Stimulated activated CD4-positive, alpha-beta T cell treated with anti-CD3 and anti-CD28 coated beads, TNF-alpha, amount 100 ng/mL, for 48 hours (primary cell): ENCODE measurements around the gene CACNA2D3.

Experiments
- DNase-seq, 3 donors: peaks; one replicate each; pipeline ENCODE4 v3.0.0-alpha.2; 2020; ENCODE audit warnings: low read depth in 3 of 3

The CACNA2D3 gene

DNA sequence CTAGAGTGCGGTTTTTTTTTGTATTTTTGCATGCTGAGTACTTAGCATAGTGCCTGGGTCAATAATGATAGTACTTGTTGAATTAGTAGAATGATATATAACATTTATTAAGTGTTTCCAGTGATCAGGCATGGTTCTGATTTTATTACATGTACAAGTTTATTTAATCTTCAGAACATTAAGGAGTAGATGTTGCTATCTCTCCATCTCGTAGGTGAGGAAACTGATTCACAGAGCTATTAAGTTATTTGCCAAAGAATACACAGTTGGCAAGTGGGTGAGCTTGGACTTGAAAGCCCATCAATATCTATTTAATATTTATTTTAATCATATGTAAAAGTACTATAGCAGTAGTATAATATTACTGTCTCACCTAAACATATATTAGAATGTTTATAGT lies 219.5 kb downstream of the CACNA2D3 start:
- DNase-seq, result no peak

GRCh38 chr3:54342676-54343075 lies 220.3 kb downstream of the CACNA2D3 start:
- DNase-seq, result no peak

DNA sequence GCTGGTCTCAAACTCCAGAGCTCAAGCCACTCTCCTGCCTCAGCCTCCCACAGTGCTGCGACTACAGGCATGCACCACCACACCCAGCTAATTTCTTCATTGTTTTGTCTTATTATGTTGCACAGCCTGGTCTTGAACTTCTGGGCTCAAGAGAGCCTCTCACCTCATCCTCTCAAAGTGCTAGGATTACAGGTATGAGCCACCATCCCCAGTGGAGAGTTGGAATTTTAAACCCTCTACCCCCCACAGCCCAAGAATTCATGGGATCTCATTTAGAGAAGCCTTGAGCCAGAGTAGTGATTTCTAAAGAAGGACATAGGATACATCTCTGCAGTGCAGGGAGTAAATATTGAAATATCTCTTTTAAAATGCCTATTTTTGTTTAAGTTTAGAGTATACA lies 221.1 kb downstream of the CACNA2D3 start:
- DNase-seq, result no peak

DNA sequence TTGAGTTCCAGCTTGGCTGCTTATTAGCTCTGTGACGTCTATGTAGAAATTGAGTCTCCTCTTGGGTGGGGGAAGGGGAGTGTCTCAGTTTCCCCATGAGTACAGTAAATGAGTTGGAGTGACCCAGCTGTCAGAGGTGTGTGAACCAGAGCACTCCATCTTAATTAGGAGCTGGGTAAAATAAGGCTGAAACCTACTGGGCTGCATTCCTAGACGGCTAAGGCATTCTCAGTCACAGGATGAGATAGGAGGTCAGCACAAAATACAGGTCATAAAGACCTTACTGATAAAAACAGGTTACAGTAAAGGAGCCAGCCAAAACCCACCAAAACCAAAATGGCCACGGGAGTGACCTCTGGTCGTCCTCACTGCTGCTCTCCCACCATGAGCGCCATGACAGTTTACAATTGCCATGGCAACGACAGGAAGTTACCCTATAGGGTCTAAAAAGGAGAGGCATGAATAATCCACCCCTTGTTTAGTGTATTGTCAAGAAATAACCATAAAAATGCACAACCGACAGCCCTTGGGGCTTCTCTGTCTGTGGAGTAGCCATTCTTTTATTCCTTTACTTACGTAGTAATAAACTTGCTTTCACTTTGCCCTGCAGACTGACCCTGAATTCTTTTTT lies 222.4 kb downstream of the CACNA2D3 start:
- DNase-seq, result no peak

- DNase-seq, result no peak
These were observed 223.6 kb downstream of the CACNA2D3 start for GRCh38 chr3:54345847-54346375.

DNA sequence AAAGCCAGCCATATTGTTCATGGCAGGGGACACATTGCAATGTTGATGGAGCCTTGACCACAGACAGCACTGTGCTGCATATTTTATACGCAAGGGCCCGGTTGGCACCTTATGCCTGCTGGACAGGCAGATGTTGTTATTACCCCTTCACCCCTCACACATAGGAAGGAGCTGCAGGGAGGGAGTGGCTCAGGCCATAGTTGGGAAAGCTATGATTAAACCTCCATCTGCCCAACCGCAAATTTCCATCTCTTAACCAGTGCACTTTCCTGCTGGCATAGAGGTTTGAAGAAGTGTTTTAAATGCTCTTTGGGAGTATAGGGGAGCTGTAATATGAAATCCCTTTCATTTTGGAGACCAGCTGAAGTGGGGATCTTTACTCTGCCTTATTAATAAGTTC lies 224.7 kb downstream of the CACNA2D3 start:
- no peak for DNase-seq

- DNase-seq, result no peak
These were observed 225.6 kb downstream of the CACNA2D3 start for GRCh38 chr3:54347933-54348332.

- no peak for DNase-seq
These were observed 226.9 kb downstream of the CACNA2D3 start for GRCh38 chr3:54349231-54349652.

DNA sequence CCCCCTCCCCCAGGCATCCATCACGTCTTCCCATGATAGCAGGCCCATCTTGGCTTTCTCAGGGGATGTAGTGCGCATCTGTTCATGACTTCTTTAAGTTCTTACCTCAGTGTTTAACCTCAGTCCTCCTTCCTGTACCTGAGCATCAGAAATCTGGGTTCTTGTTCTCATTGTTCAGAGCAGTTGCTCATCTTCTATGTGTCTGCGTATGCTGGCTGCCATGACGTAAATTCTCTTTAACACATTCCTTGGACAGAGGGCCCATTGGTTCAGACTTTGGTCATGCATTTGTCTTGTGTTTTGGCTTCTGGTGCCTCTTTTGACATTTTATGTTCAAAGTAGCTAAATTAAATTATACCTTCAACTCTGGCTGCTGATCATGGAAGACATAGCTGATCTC lies 227.3 kb downstream of the CACNA2D3 start:
- DNase-seq, result no peak

- no peak for DNase-seq
These were observed 231.2 kb downstream of the CACNA2D3 start for GRCh38 chr3:54353546-54353945.

GRCh38 chr3:54353946-54354345 lies 231.6 kb downstream of the CACNA2D3 start:
- DNase-seq, result no peak

DNA sequence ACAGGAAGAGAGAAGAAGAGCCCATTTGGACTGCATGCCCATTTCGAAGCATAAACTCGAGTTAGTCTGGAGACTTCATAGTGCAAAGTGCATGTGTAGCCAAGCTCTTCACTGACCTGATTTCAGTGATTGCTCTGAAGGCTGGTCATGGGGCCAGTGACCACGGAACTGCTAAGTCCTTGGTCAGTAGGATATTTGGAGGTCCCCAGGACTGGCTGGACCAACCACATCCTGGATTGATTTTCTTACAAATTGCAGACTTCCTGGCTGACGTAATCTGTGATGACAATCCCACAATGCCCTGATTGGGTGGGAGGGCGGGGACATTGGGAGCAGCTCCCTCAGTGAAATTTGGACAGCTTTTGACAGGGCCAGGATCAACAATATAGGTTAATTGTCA lies 233.4 kb downstream of the CACNA2D3 start:
- DNase-seq, result no peak

DNA sequence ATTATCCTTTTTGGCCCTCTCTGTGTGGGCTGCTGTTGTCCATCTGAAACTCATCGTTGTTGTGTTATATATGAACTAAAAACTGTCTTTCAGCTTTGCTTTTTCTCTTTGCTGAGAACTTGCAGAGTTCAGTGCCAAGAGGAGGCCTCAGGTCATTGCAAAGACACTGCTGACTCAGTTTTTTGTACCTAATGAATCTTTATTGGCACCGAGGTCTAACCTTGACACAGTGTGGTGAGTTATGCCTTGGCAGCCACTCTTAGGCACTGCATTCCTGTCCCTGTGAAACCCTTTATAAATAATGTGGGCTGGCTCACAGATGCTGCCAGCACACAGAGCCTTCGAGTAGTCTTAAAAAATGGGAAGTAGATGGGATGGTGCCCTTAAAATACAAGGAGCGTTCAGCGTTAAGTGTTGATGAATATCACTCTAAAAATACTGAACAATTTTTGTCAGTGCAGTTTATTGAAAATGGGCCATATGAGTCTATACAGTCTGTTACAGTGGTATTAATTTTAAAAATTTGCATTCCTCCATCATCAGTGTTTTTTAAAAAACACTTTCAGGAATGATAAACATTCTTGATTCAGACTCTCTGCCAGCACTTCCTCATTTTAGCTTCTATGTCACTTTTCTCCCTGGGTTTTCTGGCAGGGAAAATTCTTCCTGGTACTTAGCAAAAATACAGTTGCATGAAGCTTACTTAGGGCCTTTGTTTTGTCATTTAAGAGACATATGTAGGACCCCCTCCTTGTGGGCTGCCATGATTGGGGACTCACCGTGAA lies 234.1 kb downstream of the CACNA2D3 start:
- DNase-seq, result no peak

GRCh38 chr3:54357301-54357700 lies 234.9 kb downstream of the CACNA2D3 start:
- DNase-seq, result no peak

- DNase-seq, result no peak
These were observed 236.0 kb downstream of the CACNA2D3 start for GRCh38 chr3:54358316-54358715.

- DNase-seq, result no peak
These were observed 236.8 kb downstream of the CACNA2D3 start for GRCh38 chr3:54358969-54359694.

DNA sequence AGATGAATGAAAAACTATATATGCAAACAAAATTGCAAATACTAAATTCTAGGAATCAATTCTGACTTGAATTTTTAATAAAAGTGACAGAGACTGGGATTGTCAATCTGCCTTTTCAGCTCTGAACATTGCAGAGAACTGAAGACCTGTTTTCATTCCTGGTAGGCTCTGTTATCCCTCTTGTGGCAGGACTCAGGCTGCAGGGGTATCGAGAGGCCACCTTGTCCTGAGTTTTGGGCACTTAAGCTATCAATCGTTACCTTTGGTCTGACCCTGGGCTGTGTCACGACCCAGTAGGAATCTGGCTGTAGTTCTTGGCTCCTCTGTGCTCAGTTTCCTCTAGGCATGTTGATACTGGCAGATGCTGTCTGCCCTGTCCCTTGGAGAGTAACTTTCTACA lies 238.0 kb downstream of the CACNA2D3 start:
- DNase-seq, result no peak

GRCh38 chr3:54361746-54362283 lies 239.5 kb downstream of the CACNA2D3 start:
- no peak for DNase-seq

GRCh38 chr3:54366007-54366750 lies 243.8 kb downstream of the CACNA2D3 start:
- no peak for DNase-seq

DNA sequence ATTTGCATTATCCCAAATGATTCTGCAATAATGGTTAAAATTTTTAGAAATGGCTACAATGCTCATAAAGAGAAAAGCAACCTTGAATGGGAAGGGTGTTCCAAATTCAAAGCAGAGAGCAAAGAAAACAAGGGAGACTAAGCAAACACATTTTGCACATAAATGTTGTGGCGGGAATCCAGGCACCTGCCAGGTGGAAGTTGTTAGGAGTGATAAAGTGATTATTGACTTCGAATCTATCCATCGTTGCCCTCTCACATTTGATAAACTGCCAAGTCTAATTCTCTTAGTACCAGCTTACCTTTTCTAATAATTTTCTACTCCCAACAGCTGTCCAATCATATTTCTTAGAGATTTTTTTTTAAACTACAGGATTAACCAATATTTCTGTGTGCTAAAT lies 244.5 kb downstream of the CACNA2D3 start:
- no peak for DNase-seq

DNA sequence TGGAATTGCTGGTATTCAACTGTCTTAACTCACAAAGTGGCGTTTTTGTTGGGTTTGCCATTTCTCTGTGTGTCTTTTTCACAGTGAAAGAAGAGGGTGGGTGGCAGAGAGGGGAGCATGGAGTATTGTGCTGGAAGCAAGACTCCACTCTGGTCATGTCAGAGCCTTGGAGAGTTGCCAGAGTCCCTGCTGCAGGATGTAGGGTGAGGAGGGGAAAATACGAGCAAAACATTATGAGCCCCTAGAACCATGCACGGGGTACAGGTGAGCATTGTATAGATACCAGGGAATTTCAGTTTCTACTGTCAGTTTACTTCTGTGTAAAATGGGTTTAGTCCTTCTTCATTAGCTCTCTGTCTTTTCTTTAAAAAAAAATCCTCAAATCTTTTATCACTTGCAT lies 249.9 kb downstream of the CACNA2D3 start:
- no peak for DNase-seq
